Transverse colon (tissue), 4 donors: ENCODE results near the gene CDIP1.

Source experiments
- CTCF ChIP-seq, 5 experiments: fragments of 200-600 bp in 3 of 5; fragments of 450-650 bp in 2 of 5; sonication (generic) in 3 of 5; IDR thresholded peaks; 1 replicate in 2 of 5; 2 replicates in 3 of 5; pipeline ENCODE4 v1.5.1; 2016 to 2017; ENCODE audit warnings: antibody characterized with exemption in 5 of 5, inconsistent platforms in 3 of 5, mild to moderate bottlenecking in 2 of 5, moderate library complexity in 1 of 5
- EP300 ChIP-seq: sonication (generic); formaldehyde crosslinking; IDR thresholded peaks from one replicate; pipeline ENCODE4 v1.6.1; 2017; ENCODE audit warnings: antibody characterized with exemption, low read depth
- POLR2A ChIP-seq: fragments of 450-650 bp; IDR thresholded peaks from one replicate; pipeline ENCODE4 v1.6.1; 2016; ENCODE audit warnings: antibody characterized with exemption, mild to moderate bottlenecking, moderate library complexity
- POLR2AphosphoS5 ChIP-seq, 3 donors: sonication (generic); formaldehyde crosslinking; IDR thresholded peaks; one replicate each; pipeline ENCODE4 v1.6.1; 2016; ENCODE audit warnings: antibody characterized with exemption in 3 of 3

GRCh38 chr16:4537376-4538343 lies 913 bp downstream of the CDIP1 start:
- no peak for TF ChIP-seq CTCF (IDR thresholded peaks at IDR 0.05)
- TF ChIP-seq POLR2AphosphoS5 (IDR thresholded peaks at IDR 0.05) = no peak
- TF ChIP-seq POLR2A = no peak
- TF ChIP-seq EP300 = no peak
